GM21737 (cell line): ENCODE measurements around the gene MAPT.
"Not testable (repeated sequence)": the region's sequence is repeated elsewhere in the genome, so short reads cannot be mapped to it uniquely, and the experiment has no call there.

Experiments used
- ATAC-seq: cut with Tn5 transposase; IDR thresholded peaks from one replicate; pipeline ENCODE4 v1.9.1; 2021; ENCODE audit warnings: mild to moderate bottlenecking, moderate library complexity; ENCODE audit not compliant: unreplicated experiment

The MAPT gene

GRCh38 chr17:45923511-45924268 lies 29.3 kb downstream of the MAPT start:
- no peak for ATAC-seq

GRCh38 chr17:45924332-45924820 lies 30.0 kb downstream of the MAPT start:
- ATAC-seq: no peak

- no peak for ATAC-seq
These were observed 31.0 kb downstream of the MAPT start for GRCh38 chr17:45925311-45925710.

GRCh38 chr17:45927247-45927646 lies 32.9 kb downstream of the MAPT start:
- ATAC-seq: no peak

- no peak for ATAC-seq
These were observed 35.0 kb downstream of the MAPT start for GRCh38 chr17:45929344-45929743.

GRCh38 chr17:45930420-45930951 lies 36.1 kb downstream of the MAPT start:
- no peak for ATAC-seq

- ATAC-seq: no peak
These were observed 37.3 kb downstream of the MAPT start for GRCh38 chr17:45931677-45932076.

GRCh38 chr17:45934044-45934979 lies 40.0 kb downstream of the MAPT start:
- no peak for ATAC-seq

GRCh38 chr17:45935197-45935709 lies 40.9 kb downstream of the MAPT start:
- no peak for ATAC-seq

- no peak for ATAC-seq
These were observed 41.6 kb downstream of the MAPT start for GRCh38 chr17:45935710-45936509.

- ATAC-seq: no peak
These were observed 42.3 kb downstream of the MAPT start for GRCh38 chr17:45936610-45937009.

GRCh38 chr17:45937186-45937585 lies 42.8 kb downstream of the MAPT start:
- ATAC-seq: not testable (repeated sequence)

- ATAC-seq: no peak
These were observed 45.0 kb downstream of the MAPT start for GRCh38 chr17:45939395-45939794.

GRCh38 chr17:45940293-45940692 lies 45.9 kb downstream of the MAPT start:
- ATAC-seq: no peak

GRCh38 chr17:45940826-45941225 lies 46.5 kb downstream of the MAPT start:
- ATAC-seq: no peak

GRCh38 chr17:45941395-45941794 lies 47.0 kb downstream of the MAPT start:
- ATAC-seq: no peak

GRCh38 chr17:45942284-45942683 lies 47.9 kb downstream of the MAPT start:
- ATAC-seq: no peak

- ATAC-seq: no peak
These were observed 52.5 kb downstream of the MAPT start for GRCh38 chr17:45946841-45947256.

- ATAC-seq: no peak
These were observed 54.1 kb downstream of the MAPT start for GRCh38 chr17:45948498-45948880.

GRCh38 chr17:45948881-45949624 lies 54.7 kb downstream of the MAPT start:
- peak; percentile 77 for ATAC-seq
